Ishikawa (cell line): ENCODE results near the gene GGNBP2.

Experiments used
- CEBPB ChIP-seq: IDR thresholded peaks from 2 replicates; pipeline ENCODE4 v1.6.1; 2012
- CREB1 ChIP-seq: IDR thresholded peaks from 2 replicates; pipeline ENCODE4 v1.6.1; 2012; ENCODE audit warnings: low read depth
- EGR1 ChIP-seq: IDR thresholded peaks from 2 replicates; pipeline ENCODE4 v1.6.1; 2012
- EP300 ChIP-seq: IDR thresholded peaks from 2 replicates; pipeline ENCODE4 v1.6.1; 2012; ENCODE audit warnings: borderline replicate concordance
- FOXM1 ChIP-seq: IDR thresholded peaks from 2 replicates; pipeline ENCODE4 v1.6.1; 2012; ENCODE audit warnings: low read depth, borderline replicate concordance
- MAX ChIP-seq: IDR thresholded peaks from 2 replicates; pipeline ENCODE4 v1.6.1; 2012
- NFIC ChIP-seq: IDR thresholded peaks from 2 replicates; pipeline ENCODE4 v1.6.1; 2012
- RAD21 ChIP-seq: IDR thresholded peaks from 2 replicates; pipeline ENCODE4 v1.6.1; 2012; ENCODE audit warnings: low read depth
- REST ChIP-seq: IDR thresholded peaks from 2 replicates; pipeline ENCODE4 v1.6.1; 2012; ENCODE audit warnings: low read depth, mild to moderate bottlenecking
- TAF1 ChIP-seq: IDR thresholded peaks from 2 replicates; pipeline ENCODE4 v1.6.1; 2012; ENCODE audit warnings: low read depth, mild to moderate bottlenecking
- TCF12 ChIP-seq: IDR thresholded peaks from 2 replicates; pipeline ENCODE4 v1.6.1; 2012; ENCODE audit warnings: low read depth
- TEAD4 ChIP-seq: IDR thresholded peaks from 2 replicates; pipeline ENCODE4 v1.6.1; 2012
- USF1 ChIP-seq: IDR thresholded peaks from 2 replicates; pipeline ENCODE4 v1.6.1; 2012
- YY1 ChIP-seq: IDR thresholded peaks from 2 replicates; pipeline ENCODE4 v1.6.1; 2012; ENCODE audit warnings: low read depth
- ZBTB7A ChIP-seq: IDR thresholded peaks from 2 replicates; pipeline ENCODE4 v1.6.1; 2012; ENCODE audit warnings: low read depth

Gene GGNBP2

GRCh38 chr17:36628576-36628975 lies 83.9 kb downstream of the GGNBP2 start:
- no peak for TF ChIP-seq CEBPB
- no peak for TF ChIP-seq FOXM1
- no peak for TF ChIP-seq TAF1

GRCh38 chr17:36629252-36629847 lies 84.6 kb downstream of the GGNBP2 start:
- TF ChIP-seq CEBPB: no peak
- TF ChIP-seq RAD21: peak; percentile 99
- no peak for TF ChIP-seq EP300
- TF ChIP-seq TAF1: no peak
- TF ChIP-seq MAX: peak; percentile 75
- no peak for TF ChIP-seq NFIC
- TF ChIP-seq TEAD4: peak; percentile 20; the same call in 1 of the 2 replicates

- no peak for TF ChIP-seq FOXM1
- no peak for TF ChIP-seq CEBPB
- TF ChIP-seq TCF12: no peak
- no peak for TF ChIP-seq RAD21
- no peak for TF ChIP-seq TEAD4
- TF ChIP-seq NFIC: no peak
- TF ChIP-seq EGR1: no peak
- no peak for TF ChIP-seq ZBTB7A
- TF ChIP-seq REST: no peak
Observed at GRCh38 chr17:36629970-36630502, 85.3 kb downstream of the GGNBP2 start.

GRCh38 chr17:36631022-36631421 lies 86.3 kb downstream of the GGNBP2 start:
- TF ChIP-seq CREB1 (no peak), EP300 (no peak), EGR1 (no peak), NFIC (no peak), ZBTB7A (no peak), TEAD4 (no peak), REST (no peak), MAX (no peak), TCF12 (no peak), CEBPB (no peak), TAF1 (no peak), YY1 (no peak), FOXM1 (no peak), USF1 (no peak), RAD21 (no peak)

- TF ChIP-seq REST (no peak), FOXM1 (no peak), CEBPB (no peak), EP300 (no peak), TAF1 (no peak), YY1 (no peak), USF1 (no peak)
Observed at GRCh38 chr17:36632916-36633771, 88.4 kb downstream of the GGNBP2 start.
